Thyroid gland (tissue), 4 donors: ENCODE measurements around the gene MARK3.

Source experiments
- POLR2A ChIP-seq, 2 donors: fragments of 450-650 bp; IDR thresholded peaks; one replicate each; pipeline ENCODE4 v1.6.1; 2017; ENCODE audit warnings: antibody characterized with exemption in 2 of 2, mild to moderate bottlenecking in 2 of 2, moderate library complexity in 1 of 2
- TF ChIP-seq, protein P1 (sequence below), 6 experiments: fragments of 200-600 bp in 3 of 6; fragments of 450-650 bp in 3 of 6; sonication (generic) in 3 of 6; IDR thresholded peaks; one replicate each; pipeline ENCODE4 v1.5.1; 2016 to 2019; ENCODE audit warnings: antibody characterized with exemption in 6 of 6, mild to moderate bottlenecking in 2 of 6, inconsistent platforms in 1 of 6, moderate library complexity in 1 of 6

DNA sequence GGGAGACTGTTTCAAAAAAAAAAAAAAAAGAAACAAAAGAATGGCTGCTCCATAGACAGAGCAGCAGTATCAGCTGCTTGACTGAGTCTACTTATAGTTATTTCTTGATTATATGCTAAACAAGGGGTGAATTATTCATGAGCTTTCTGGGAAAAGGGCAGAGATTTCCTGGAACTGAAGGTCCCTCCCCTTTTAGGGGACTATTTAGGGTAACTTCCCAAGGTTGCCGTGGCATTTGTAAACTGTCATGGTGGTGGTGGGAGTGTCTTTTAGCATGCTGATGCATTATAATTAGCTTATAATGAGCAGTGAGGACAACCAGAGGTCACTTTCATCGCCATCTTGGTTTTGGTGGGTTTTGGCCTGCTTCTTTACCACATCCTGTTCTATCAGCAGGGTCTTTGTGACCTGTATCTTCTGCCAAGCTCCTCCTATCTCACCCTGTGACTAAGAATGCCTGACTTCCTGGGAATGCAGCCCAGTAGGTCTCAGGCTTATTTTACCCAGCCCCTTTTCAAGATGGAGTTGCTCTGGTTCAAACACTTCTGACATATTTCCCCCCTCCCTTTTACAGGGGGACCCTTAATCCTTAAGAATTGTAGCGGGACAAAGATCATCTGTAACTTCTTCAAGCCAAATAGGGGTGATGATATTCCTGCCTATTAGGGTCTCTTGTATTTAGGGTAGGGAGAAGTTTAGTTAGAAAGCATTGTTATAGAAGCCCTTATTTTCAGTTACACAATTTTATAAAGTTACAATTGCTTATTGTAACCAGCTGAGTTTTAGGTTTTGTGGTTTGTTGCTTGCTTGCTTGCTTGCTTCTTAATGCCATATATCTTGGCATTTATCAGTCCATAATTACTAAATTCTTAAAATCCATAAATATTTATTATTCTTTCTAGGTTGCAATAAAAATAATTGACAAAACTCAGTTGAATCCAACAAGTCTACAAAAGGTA, 42.5 kb downstream of the MARK3 start:
- TF ChIP-seq POLR2A (IDR thresholded peaks at IDR 0.05), result no peak
- TF ChIP-seq, protein P1, sequence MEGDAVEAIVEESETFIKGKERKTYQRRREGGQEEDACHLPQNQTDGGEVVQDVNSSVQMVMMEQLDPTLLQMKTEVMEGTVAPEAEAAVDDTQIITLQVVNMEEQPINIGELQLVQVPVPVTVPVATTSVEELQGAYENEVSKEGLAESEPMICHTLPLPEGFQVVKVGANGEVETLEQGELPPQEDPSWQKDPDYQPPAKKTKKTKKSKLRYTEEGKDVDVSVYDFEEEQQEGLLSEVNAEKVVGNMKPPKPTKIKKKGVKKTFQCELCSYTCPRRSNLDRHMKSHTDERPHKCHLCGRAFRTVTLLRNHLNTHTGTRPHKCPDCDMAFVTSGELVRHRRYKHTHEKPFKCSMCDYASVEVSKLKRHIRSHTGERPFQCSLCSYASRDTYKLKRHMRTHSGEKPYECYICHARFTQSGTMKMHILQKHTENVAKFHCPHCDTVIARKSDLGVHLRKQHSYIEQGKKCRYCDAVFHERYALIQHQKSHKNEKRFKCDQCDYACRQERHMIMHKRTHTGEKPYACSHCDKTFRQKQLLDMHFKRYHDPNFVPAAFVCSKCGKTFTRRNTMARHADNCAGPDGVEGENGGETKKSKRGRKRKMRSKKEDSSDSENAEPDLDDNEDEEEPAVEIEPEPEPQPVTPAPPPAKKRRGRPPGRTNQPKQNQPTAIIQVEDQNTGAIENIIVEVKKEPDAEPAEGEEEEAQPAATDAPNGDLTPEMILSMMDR (IDR thresholded peaks at IDR 0.05), result no peak
